Neural progenitor cell (in vitro differentiated cells): Measurements from ENCODE around the gene ZNF512B. TPM values are rescaled to one million over a fixed set of nuclear protein-coding genes. Genes with fewer than 3 reads are reported as not detected.

Experiments
- DNase-seq: peaks from one replicate; pipeline ENCODE4 v3.0.0-alpha.2; 2016; ENCODE audit warnings: low spot score
- H2AFZ ChIP-seq: fragments of 200-600 bp; sonication (generic); replicated peaks from 2 replicates; pipeline ENCODE4 v1.6.1; 2016; ENCODE audit warnings: antibody characterized with exemption
- H3F3A ChIP-seq: fragments of 200-600 bp; sonication (generic); 2 replicates; pipeline ENCODE4 v1.6.1; 2016; ENCODE audit warnings: antibody characterized with exemption, low read depth
- H3K27ac ChIP-seq: fragments of 200-600 bp; sonication (generic); 2 replicates; pipeline ENCODE4 v1.5.1; 2016; ENCODE audit warnings: mild to moderate bottlenecking
- H3K27me3 ChIP-seq: fragments of 200-600 bp; sonication (generic); 2 replicates; pipeline ENCODE4 v1.6.1; 2016; ENCODE audit warnings: mild to moderate bottlenecking, moderate library complexity
- H3K36me3 ChIP-seq: fragments of 200-600 bp; sonication (generic); 2 replicates; pipeline ENCODE4 v1.5.1; 2016
- H3K4me1 ChIP-seq: fragments of 200-600 bp; sonication (generic); 2 replicates; pipeline ENCODE4 v1.6.1; 2016; ENCODE audit warnings: mixed run types
- H3K4me2 ChIP-seq: fragments of 200-600 bp; sonication (generic); 2 replicates; pipeline ENCODE4 v1.6.1; 2016
- H3K4me3 ChIP-seq: fragments of 200-600 bp; sonication (generic); 2 replicates; pipeline ENCODE4 v1.5.1; 2016
- H3K79me2 ChIP-seq: fragments of 200-600 bp; sonication (generic); 2 replicates; pipeline ENCODE4 v1.6.1; 2016; ENCODE audit warnings: low read depth
- H3K9ac ChIP-seq: fragments of 200-600 bp; sonication (generic); 2 replicates; pipeline ENCODE4 v1.6.1; 2016
- H3K9me3 ChIP-seq: fragments of 200-600 bp; sonication (generic); 2 replicates; pipeline ENCODE4 v1.5.1; 2016; ENCODE audit warnings: low read depth
- H4K20me1 ChIP-seq: fragments of 200-600 bp; sonication (generic); 2 replicates; pipeline ENCODE4 v1.6.1; 2016; ENCODE audit warnings: low read depth
- H3K27ac Mint-ChIP-seq: 3 replicates; pipeline ENCODE4 v1.8.0; 2021; ENCODE audit warnings: mixed read lengths
- H3K27me3 Mint-ChIP-seq: 2 replicates; pipeline ENCODE4 v1.8.0; 2022; ENCODE audit warnings: low read depth, mild to moderate bottlenecking, inconsistent platforms, moderate library complexity, mixed read lengths; ENCODE audit not compliant: insufficient read depth
- H3K36me3 Mint-ChIP-seq: 3 replicates; pipeline ENCODE4 v1.8.0; 2021; ENCODE audit warnings: mixed read lengths
- H3K4me1 Mint-ChIP-seq: 3 replicates; pipeline ENCODE4 v1.8.0; 2021; ENCODE audit warnings: mixed read lengths
- H3K4me3 Mint-ChIP-seq: 3 replicates; pipeline ENCODE4 v1.8.0; 2021; ENCODE audit warnings: mild to moderate bottlenecking, moderate library complexity, mixed read lengths
- H3K9me3 Mint-ChIP-seq: 3 replicates; pipeline ENCODE4 v1.8.0; 2020; ENCODE audit warnings: mixed read lengths
- EZH2 ChIP-seq: fragments of 200-600 bp; sonication (generic); IDR thresholded peaks from 2 replicates; pipeline ENCODE4 v1.6.1; 2017; ENCODE audit warnings: antibody characterized with exemption, mild to moderate bottlenecking, moderate library complexity
- EZH2phosphoT487 ChIP-seq: fragments of 200-600 bp; sonication (generic); IDR thresholded peaks from 2 replicates; pipeline ENCODE4 v1.6.1; 2017; ENCODE audit warnings: antibody characterized with exemption
- total RNA-seq: library from RNA; depleted of rRNA; stranded (reverse); fragments of >200 nt; gene quantifications from 2 replicates; pipeline ENCODE4 v1.2.3, GENCODE V29; 2015; ENCODE audit warnings: low replicate concordance
- TF ChIP-seq, protein P1 (sequence below): fragments of 200-600 bp; sonication (generic); IDR thresholded peaks from 2 replicates; pipeline ENCODE4 v1.5.1; 2017; ENCODE audit warnings: antibody characterized with exemption, mild to moderate bottlenecking

ZNF512B gene
- total RNA-seq, 1 donor from 2014 or later, result 2.9 TPM

DNA sequence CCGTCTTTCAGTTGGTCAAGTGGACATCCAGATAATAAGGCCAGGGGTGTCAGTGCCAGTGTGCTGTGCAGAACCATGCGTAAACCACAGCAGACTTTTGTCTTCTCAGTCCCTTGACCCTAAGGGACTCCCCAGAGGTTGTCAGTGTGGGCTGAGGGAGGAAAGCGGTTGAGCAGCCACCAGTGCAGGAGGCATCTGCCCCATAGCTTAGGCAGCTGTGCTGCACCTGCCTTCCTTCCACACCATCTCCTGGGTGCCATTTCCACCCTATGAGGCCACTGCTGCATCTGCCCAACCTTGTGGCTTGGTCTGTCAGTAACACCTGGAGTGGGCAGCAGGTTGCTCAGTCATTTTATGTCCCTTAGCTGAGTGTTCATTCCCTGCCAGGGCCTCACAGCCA, 37.2 kb upstream of the ZNF512B start:
- H3K36me3 ChIP-seq, result no peaks in the 10 kb centered on the region
- peaks cover 10% of the 10 kb centered on the region for H3K9me3 Mint-ChIP-seq
- no peak for DNase-seq

DNA sequence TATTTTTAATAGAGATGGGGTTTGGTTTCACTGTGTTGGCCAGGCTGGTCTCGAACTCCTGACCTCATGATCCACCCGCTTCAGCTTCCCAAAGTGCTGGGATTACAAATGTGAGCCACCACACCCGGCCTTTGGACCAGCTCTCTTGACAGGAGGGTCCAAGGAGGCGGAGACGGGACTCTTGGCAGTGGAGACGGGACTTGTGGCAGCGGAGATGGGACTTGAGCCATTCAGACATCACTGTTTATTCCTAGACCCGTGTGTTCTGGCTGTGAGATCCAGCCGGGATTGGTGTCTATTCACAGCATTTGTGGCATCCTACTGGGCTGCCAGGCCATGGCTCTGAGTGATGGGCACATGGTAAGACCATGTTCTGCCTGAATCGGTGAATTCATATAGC, 36.8 kb upstream of the ZNF512B start:
- no peak overlapping the region for H2AFZ ChIP-seq
- no peak overlapping the region for H3K4me2 ChIP-seq
- H3K27me3 Mint-ChIP-seq, result peaks cover 6% of the 10 kb centered on the region
- H3K27ac Mint-ChIP-seq, result no peak overlapping the region
- H3K4me3 Mint-ChIP-seq, result no peak overlapping the region
- no peaks in the 10 kb centered on the region for H3K27me3 ChIP-seq
- H3K36me3 Mint-ChIP-seq, result peaks cover 48% of the 10 kb centered on the region
- H3K79me2 ChIP-seq, result no peaks in the 10 kb centered on the region
- H3K9ac ChIP-seq, result no peak overlapping the region
- no peaks in the 10 kb centered on the region for H3K36me3 ChIP-seq
- H4K20me1 ChIP-seq, result peaks cover 18% of the 10 kb centered on the region
- H3K4me1 Mint-ChIP-seq, result no peaks in the 10 kb centered on the region
- TF ChIP-seq EZH2 (no peak), EZH2phosphoT487 (no peak)
- TF ChIP-seq, protein P1, sequence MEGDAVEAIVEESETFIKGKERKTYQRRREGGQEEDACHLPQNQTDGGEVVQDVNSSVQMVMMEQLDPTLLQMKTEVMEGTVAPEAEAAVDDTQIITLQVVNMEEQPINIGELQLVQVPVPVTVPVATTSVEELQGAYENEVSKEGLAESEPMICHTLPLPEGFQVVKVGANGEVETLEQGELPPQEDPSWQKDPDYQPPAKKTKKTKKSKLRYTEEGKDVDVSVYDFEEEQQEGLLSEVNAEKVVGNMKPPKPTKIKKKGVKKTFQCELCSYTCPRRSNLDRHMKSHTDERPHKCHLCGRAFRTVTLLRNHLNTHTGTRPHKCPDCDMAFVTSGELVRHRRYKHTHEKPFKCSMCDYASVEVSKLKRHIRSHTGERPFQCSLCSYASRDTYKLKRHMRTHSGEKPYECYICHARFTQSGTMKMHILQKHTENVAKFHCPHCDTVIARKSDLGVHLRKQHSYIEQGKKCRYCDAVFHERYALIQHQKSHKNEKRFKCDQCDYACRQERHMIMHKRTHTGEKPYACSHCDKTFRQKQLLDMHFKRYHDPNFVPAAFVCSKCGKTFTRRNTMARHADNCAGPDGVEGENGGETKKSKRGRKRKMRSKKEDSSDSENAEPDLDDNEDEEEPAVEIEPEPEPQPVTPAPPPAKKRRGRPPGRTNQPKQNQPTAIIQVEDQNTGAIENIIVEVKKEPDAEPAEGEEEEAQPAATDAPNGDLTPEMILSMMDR, result no peak
- no peak overlapping the region for H3K27ac ChIP-seq
- no peak overlapping the region for H3K4me3 ChIP-seq
- no peaks in the 10 kb centered on the region for H3F3A ChIP-seq
- H3K9me3 Mint-ChIP-seq, result peaks cover 10% of the 10 kb centered on the region
- no peaks in the 10 kb centered on the region for H3K4me1 ChIP-seq
- DNase-seq, result no peak
- H3K9me3 ChIP-seq, result no peaks in the 10 kb centered on the region

More for the DNA sequence above, 37.2 kb upstream of the ZNF512B start:
- Mint-ChIP-seq H3K27ac (no peak overlapping the region), H3K4me3 (no peak overlapping the region), H3K4me1 (no peaks in the 10 kb centered on the region), H3K36me3 (peaks cover 46% of the 10 kb centered on the region), H3K27me3 (peaks cover 3% of the 10 kb centered on the region)
- TF ChIP-seq EZH2phosphoT487, result no peak
- TF ChIP-seq EZH2, result no peak
- TF ChIP-seq, protein P1, result no peak
- no peak overlapping the region for H3K4me3 ChIP-seq
- H3K27ac ChIP-seq, result no peak overlapping the region
- H3K4me2 ChIP-seq, result no peak overlapping the region
- no peaks in the 10 kb centered on the region for H3K4me1 ChIP-seq
- H3K9ac ChIP-seq, result no peak overlapping the region
- H3K9me3 ChIP-seq, result no peaks in the 10 kb centered on the region
- no peaks in the 10 kb centered on the region for H3K79me2 ChIP-seq
- no peaks in the 10 kb centered on the region for H3K27me3 ChIP-seq
- no peak overlapping the region for H2AFZ ChIP-seq
- peaks cover 18% of the 10 kb centered on the region for H4K20me1 ChIP-seq
- no peaks in the 10 kb centered on the region for H3F3A ChIP-seq

DNA sequence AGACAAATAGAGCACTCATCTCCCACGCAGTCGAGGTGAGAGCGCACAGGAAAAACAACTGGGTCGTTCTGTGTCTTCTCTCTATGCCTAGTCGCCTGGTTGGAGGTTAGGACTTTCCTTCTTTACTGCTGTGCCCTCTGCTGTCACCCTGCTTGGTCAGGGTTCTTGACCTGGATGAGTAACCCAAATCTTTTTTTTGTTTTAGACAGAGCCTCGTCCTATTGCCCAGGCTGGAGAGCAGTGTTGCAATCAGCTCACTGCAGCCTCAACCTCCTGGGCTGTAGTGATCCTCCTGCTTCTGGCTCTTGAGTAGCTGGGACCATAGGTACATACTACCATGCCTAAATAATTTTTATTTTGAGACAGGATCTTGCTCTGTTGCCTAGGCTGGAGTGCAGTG, 35.7 kb upstream of the ZNF512B start:
- no peaks in the 10 kb centered on the region for H3K4me1 ChIP-seq
- H3K9me3 ChIP-seq, result no peaks in the 10 kb centered on the region
- H3K36me3 ChIP-seq, result no peaks in the 10 kb centered on the region
- TF ChIP-seq EZH2phosphoT487, result no peak
- H3K9ac ChIP-seq, result no peak overlapping the region
- DNase-seq, result no peak
- no peak overlapping the region for H3K4me2 ChIP-seq
- Mint-ChIP-seq H3K36me3 (peaks cover 40% of the 10 kb centered on the region), H3K9me3 (peaks cover 10% of the 10 kb centered on the region), H3K4me1 (no peaks in the 10 kb centered on the region), H3K27me3 (peaks cover 6% of the 10 kb centered on the region), H3K27ac (no peak overlapping the region), H3K4me3 (no peak overlapping the region)
- H2AFZ ChIP-seq, result no peak overlapping the region
- no peaks in the 10 kb centered on the region for H3K79me2 ChIP-seq
- H4K20me1 ChIP-seq, result peaks cover 18% of the 10 kb centered on the region
- H3K4me3 ChIP-seq, result no peak overlapping the region
- no peaks in the 10 kb centered on the region for H3F3A ChIP-seq
- no peak overlapping the region for H3K27ac ChIP-seq
- no peaks in the 10 kb centered on the region for H3K27me3 ChIP-seq

DNA sequence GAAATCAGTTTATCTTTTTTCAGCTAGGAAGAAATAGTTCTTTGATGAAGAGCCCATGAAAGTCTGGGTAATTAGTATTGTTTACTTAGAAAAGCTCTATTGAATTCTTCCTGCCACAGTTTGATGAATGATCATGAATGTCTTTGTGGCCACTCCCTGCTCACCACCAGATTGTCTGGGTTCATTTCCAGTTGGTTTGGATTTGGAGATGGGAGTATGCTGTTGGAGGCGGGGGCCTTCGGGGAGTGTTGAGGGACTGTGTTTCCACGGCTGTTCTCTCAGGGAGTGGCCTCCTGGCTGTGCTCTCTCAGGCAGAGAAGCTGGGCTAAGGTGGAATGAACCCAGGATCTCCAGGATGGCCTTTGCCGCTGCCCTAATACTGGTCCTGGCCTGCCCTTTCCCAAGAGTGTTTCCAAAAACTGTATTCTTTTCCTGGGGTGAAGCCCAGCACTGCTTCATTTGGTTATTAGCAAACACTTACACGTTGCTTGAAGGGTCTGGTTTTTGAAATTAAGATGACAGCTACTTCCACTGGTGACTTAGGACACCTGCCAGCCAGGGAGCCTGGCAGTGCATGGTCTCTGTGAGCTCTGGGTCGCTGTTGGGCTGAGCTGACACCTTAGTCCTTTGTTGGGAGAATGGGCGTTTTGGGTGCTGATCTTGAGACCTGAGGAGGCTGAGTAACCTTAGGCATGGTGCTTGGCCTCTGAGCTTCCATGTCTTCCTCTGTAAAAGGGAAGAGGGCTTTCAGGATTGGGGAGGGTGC, 34.4 kb upstream of the ZNF512B start:
- H3F3A ChIP-seq, result peaks cover 9% of the 10 kb centered on the region
- no peaks in the 10 kb centered on the region for H3K4me1 Mint-ChIP-seq
- H3K36me3 ChIP-seq, result no peaks in the 10 kb centered on the region
- H3K79me2 ChIP-seq, result no peaks in the 10 kb centered on the region
- no peak overlapping the region for H3K4me3 Mint-ChIP-seq
- H3K4me3 ChIP-seq, result no peak overlapping the region
- no peak overlapping the region for H3K27ac ChIP-seq
- H3K27ac Mint-ChIP-seq, result no peak overlapping the region
- no peak overlapping the region for H3K9ac ChIP-seq
- no peak overlapping the region for H2AFZ ChIP-seq
- no peak for TF ChIP-seq EZH2phosphoT487
- TF ChIP-seq, protein P1, result no peak
- no peak for TF ChIP-seq EZH2
- peaks cover 35% of the 10 kb centered on the region for H3K36me3 Mint-ChIP-seq
- no peaks in the 10 kb centered on the region for H3K4me1 ChIP-seq
- peaks cover 3% of the 10 kb centered on the region for H3K27me3 Mint-ChIP-seq
- H4K20me1 ChIP-seq, result peaks cover 28% of the 10 kb centered on the region
- no peak for DNase-seq
- no peaks in the 10 kb centered on the region for H3K9me3 ChIP-seq
- H3K4me2 ChIP-seq, result no peak overlapping the region
- no peaks in the 10 kb centered on the region for H3K27me3 ChIP-seq
- peaks cover 9% of the 10 kb centered on the region for H3K9me3 Mint-ChIP-seq
